HS-27A (cell line): Measurements from ENCODE around the gene SLC49A4.
A peak's percentile ranks its signal among the peaks of the same experiment; 100 is the strongest.

Experiments used
- DNase-seq: peaks from one replicate; pipeline ENCODE4 v3.0.0-alpha.2; 2012; ENCODE audit warnings: low read depth, missing footprints

The SLC49A4 gene

GRCh38 chr3:122786066-122786465, 8.8 kb upstream of the SLC49A4 start:
- no peak for DNase-seq

DNA sequence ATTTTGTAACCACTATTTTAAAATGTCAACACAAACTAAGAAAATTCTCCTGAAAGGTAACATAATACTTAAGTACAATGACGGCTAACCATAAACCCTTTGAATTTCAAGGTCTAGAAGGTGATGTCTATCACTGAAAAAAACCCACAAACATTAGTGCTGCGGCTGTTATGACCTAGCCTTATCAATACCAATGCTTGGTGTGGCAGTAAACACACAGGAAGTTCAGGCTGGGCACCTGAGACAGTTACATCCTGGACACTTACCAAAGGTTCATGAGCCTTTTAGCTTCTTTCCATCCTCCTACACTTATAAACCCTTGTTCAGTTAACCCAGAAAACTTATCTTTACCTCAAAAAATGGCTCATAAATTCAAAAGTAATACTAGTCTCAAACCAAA, 7.0 kb upstream of the SLC49A4 start:
- DNase-seq, result no peak

DNA sequence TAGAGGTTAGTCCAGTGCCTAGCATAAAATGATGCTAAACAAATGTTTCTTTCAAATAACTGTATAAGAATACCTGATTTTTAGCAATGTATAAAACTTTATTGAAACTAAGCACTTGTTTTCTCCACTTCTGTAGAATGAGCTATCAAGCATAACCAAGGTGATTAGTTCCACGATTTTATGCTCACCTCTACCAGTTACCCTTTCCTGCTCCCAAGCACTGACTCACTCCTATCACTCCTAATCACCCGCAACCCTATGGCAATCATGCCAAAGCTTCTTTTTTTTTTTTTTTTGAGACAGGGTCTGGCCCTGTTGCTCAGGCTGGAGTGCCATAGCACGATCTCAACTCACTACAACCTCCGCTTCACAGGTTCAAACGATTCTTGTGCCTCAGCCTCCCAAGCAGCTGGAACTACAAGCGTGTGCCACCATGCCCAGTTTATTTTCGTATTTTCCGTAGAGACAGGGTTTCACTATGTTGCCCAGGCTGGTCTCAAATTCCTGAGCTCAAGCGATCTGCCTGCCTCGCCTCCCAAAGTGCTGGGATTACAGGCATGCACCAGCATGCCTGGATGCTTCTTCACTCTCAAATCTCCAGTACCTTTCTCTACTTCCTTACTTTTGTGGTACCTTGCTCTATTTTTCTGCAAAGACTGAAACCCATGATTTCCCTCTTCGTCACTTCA, 5.1 kb upstream of the SLC49A4 start:
- no peak for DNase-seq

GRCh38 chr3:122793568-122794416, 1.1 kb upstream of the SLC49A4 start, which contains the start of gene HSPBAP1:
Gene HSPBAP1, minus strand, starts transcription at chr3:122793831. Its CDS starts 151 bp downstream, at chr3:122793680.
- DNase-seq, result peak; percentile 90

DNA sequence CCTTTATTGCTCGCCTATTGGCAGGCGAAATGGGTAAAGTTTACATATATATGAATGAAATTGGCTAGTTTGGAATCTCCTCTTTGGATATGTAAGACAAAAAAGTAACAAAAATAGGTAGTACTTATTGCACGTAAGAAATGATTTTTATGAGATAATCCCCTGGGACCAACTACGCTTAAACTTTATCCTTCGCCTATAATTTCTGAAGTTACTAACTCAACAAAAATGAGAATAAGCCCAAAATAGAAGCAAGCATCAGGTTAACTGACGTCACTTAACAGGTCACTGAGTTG, 438 bp upstream of the SLC49A4 start:
- DNase-seq, result no peak

GRCh38 chr3:122795674-122796195, 866 bp downstream of the SLC49A4 start:
- no peak for DNase-seq

DNA sequence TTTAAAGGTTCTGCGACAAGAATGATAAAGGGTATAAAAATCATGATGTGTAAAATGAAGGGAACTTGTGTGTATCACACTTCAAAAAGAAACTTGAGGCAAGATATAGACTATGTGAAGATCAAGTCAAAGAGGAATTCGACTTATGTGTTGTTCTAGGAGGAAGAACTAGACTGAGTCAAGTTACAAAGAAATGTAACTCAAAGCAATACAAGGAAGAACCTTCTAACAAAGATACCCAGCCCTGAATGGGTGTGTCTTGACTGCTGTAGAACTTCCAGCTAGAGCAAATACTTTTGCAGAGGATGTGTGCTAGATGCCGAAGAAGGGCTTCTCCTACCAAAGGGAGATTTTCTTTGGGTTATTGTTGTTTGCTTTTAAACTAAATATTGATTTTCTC, 2.4 kb downstream of the SLC49A4 start:
- DNase-seq, result no peak

- DNase-seq, result no peak
Measured at GRCh38 chr3:122799322-122799721, 4.5 kb downstream of the SLC49A4 start.

DNA sequence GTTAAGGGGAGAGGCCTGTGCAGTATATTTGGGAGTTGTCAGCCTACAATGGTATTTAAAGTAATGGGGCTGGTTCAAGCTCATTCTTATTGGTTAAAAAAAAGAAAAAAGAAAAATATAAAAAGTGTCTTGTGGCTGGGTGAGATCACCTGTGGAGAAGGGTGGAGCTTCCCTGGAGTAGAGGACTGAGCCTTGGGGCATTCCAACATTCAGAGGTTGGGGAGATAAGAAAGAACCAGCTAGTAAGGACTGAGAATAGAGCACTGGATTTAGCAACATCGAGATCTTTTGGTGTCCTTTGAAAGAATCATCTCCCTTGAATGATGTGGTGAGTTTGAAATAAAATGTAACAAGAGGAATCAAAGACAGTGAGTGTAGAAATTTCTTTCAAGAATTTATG, 5.2 kb downstream of the SLC49A4 start:
- no peak for DNase-seq

GRCh38 chr3:122800706-122801237, 5.9 kb downstream of the SLC49A4 start:
- DNase-seq, result no peak

DNA sequence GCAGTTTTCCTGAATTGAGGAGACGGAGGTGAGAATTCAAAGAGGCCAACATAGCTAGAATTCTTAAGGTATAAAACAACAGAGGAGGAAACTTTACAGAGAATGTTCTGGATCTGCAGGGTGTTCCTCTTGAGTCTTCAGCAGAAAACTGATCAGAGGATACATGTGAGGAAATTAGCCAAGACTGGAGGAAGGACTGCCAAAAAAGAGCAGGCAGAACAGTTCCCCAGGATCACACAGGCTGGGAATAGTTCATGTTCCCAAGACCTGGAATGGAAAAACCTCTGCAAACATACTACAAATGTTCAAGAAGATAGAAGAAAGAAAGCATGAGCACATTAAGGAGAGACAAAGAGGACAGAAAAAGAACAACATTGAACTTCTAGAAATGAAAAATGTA, 7.5 kb downstream of the SLC49A4 start:
- no peak for DNase-seq

DNA sequence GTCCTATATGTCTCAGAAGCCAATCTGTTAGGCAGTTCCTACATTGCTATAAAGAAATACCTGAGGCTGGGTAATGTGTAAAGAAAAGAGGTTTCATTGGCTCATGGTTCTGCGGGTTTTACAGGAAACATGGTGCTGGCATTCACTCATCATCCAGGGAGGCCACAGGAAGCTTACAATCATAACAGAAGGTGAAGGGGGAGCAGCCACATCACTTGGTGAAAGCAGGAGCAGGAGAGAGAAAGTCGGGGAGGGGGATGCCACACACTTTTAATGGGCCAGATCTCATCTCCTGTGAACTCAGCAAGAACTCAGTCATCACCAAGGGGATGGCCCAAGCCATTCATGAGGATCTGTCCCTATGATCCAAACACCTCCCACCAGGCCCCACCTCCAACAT, 9.1 kb downstream of the SLC49A4 start:
- DNase-seq, result no peak

GRCh38 chr3:122810734-122811133, 15.9 kb downstream of the SLC49A4 start:
- no peak for DNase-seq

DNA sequence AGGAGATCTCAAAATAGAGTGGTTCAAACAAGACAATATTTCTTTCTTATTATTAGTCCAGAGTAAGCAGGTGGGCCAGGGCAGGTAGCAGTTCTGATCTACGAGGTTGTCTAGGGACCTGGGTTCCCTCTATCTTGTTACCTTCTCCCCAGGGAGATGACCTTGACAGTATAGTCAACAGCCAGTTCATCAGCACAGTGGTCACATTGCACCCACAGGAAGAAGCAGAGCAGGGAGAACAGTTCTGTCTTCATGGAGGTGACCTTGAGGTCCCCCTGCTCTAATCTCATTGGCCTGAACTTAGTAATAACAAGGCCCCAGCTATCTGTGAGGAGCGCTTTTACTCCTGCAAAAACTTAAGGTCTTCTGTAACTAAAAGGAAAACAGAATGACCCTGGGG, 21.7 kb downstream of the SLC49A4 start:
- DNase-seq, result no peak

DNA sequence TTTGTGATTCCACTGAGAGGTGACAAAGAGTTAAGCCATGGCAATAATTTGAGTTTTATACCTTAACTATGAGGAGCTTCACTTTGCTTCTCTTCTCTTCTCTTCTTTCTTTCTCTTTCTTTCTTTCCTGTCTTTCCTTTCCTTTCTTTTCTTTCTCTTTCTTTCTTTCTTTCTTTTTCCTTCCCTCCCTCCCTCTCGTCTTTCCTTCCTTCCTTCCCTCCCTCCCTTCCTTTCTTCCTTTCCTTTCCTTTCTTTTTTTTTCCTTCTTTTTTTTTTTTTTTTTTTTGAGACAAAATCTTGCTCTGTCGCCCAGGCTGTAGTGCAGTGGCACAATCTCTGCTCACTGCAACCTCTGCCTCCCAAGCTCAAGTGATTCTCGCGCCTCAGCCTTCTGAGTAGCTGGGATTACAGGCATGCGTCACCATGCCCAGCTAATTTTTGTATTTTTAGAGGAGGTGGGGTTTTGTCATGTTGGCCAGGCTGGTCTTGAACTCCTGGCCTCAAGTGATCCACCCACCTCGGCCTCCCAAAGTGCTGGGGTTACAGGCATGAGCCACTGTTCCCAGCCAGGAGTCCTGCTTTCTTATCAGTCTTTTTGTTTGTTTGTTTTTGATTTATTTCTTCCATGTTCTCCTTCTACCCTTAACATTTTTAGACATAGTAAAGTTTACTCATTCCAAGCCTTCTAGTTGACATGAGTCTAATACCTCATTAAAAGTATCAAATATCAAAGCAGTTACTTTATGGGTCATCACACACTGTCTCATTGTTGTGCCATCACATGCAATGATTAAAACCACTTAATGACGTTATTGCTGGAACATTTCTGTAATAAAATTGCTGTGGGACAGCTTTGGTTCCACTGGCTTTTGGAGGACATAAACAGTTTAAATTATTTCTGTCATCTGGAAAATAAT, 29.9 kb downstream of the SLC49A4 start:
- no peak for DNase-seq

DNA sequence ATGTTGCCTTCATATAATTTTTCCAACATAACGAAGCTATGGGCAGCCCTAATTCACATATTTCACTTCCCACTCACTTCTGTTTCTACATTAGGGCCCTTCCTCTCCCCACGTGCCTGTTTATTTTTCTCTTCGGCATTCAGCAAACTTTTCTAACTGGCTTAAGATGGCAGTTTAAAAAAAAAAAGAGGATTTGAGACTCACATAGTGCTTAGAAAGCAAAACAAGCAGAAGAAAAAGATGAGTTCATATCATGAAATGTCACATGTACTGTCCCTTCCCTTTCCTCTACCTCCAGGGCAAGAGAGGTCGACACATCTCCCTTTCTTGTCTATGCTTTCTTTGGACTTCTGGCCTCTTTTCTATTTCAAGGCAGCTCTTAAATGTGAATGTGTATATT, 30.6 kb downstream of the SLC49A4 start:
- DNase-seq, result no peak

DNA sequence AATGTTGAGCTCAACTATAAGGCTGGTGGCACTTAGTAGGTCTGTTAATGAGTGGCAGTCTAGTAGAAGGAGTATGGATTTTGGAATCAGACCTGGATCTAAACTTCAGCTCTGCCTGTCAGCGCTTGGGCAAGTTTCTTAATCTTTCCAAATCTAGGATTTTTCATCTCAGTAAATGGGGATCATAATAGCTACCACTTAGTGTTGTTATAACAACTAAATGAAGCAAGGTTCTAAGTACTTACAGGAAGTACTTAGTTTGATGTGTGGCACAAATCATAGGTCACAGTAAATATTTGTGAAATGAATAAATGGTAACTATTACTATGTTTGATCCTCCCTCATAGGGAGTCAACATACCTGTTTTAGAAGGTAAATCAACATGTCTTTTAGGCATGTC, 31.4 kb downstream of the SLC49A4 start:
- no peak for DNase-seq

GRCh38 chr3:122828281-122828680, 33.4 kb downstream of the SLC49A4 start:
- no peak for DNase-seq

- no peak for DNase-seq
Measured at GRCh38 chr3:122835590-122835989, 40.7 kb downstream of the SLC49A4 start.

GRCh38 chr3:122843604-122844003, 48.7 kb downstream of the SLC49A4 start:
- no peak for DNase-seq

GRCh38 chr3:122857019-122857418, 62.1 kb downstream of the SLC49A4 start:
- no peak for DNase-seq

- no peak for DNase-seq
Measured at GRCh38 chr3:122858373-122858772, 63.5 kb downstream of the SLC49A4 start.
